MV-4-11 (cell line): ENCODE results near the gene UBALD2.
"Not testable (repeated sequence)": the region's sequence is repeated elsewhere in the genome, so short reads cannot be mapped to it uniquely, and the experiment has no call there.

ENCODE experiments used
- DNase-seq: peaks from one replicate; lab custom pipeline; 2025; lab: John Stamatoyannopoulos, UW

Gene UBALD2

GRCh38 chr17:76266244-76266938 lies 1.2 kb downstream of the UBALD2 start:
- DNase-seq, result peak; percentile 28

GRCh38 chr17:76267051-76267576 lies 2.0 kb downstream of the UBALD2 start:
- no peak for DNase-seq

- DNase-seq, result not testable (repeated sequence)
Measured at GRCh38 chr17:76267581-76268001, 2.4 kb downstream of the UBALD2 start.

- DNase-seq, result peak; percentile 88
Measured at GRCh38 chr17:76268015-76268749, 3.0 kb downstream of the UBALD2 start.

- DNase-seq, result peak; percentile 64
Measured at GRCh38 chr17:76268991-76269981, 4.1 kb downstream of the UBALD2 start.

- DNase-seq, result no peak
Measured at GRCh38 chr17:76270127-76270592, 5.0 kb downstream of the UBALD2 start.

GRCh38 chr17:76270770-76271668 lies 5.9 kb downstream of the UBALD2 start:
- DNase-seq, result no peak

GRCh38 chr17:76271669-76272540 lies 6.8 kb downstream of the UBALD2 start:
- DNase-seq, result no peak

GRCh38 chr17:76272541-76273444 lies 7.6 kb downstream of the UBALD2 start:
- DNase-seq, result no peak

- DNase-seq, result no peak
Measured at GRCh38 chr17:76273445-76274111, 8.4 kb downstream of the UBALD2 start.

GRCh38 chr17:76274112-76274956 lies 9.2 kb downstream of the UBALD2 start:
- DNase-seq, result no peak

- DNase-seq, result no peak
Measured at GRCh38 chr17:76275382-76276068, 10.4 kb downstream of the UBALD2 start.

GRCh38 chr17:76276069-76276431 lies 10.9 kb downstream of the UBALD2 start:
- no peak for DNase-seq

GRCh38 chr17:76276461-76277299 lies 11.5 kb downstream of the UBALD2 start:
- no peak for DNase-seq

GRCh38 chr17:76277300-76278267 lies 12.4 kb downstream of the UBALD2 start:
- DNase-seq, result no peak
